NCI-H524 treated with DMSO at 0.1 percent for 48 hours (cell line): ENCODE data around the gene ATP6V1B1.
"Not testable (repeated sequence)": the region's sequence is repeated elsewhere in the genome, so short reads cannot be mapped to it uniquely, and the experiment has no call there.

Experiments
- DNase-seq: peaks from one replicate; lab custom pipeline; 2025; lab: John Stamatoyannopoulos, UW

The ATP6V1B1 gene

GRCh38 chr2:71006955-71007799, 71.5 kb downstream of the ATP6V1B1 start:
- no peak for DNase-seq

GRCh38 chr2:71008342-71008741, 72.6 kb downstream of the ATP6V1B1 start:
- no peak for DNase-seq

- DNase-seq: not testable (repeated sequence)
These were observed 76.1 kb downstream of the ATP6V1B1 start for GRCh38 chr2:71011786-71012185.
